ENCODE data around the gene FHOD1. TPM values are rescaled to one million over a fixed set of nuclear protein-coding genes. Genes with fewer than 3 reads are reported as not detected.

Gene FHOD1
- total RNA-seq, 1 experiment from 2014 or later = 37.4 TPM

DNA sequence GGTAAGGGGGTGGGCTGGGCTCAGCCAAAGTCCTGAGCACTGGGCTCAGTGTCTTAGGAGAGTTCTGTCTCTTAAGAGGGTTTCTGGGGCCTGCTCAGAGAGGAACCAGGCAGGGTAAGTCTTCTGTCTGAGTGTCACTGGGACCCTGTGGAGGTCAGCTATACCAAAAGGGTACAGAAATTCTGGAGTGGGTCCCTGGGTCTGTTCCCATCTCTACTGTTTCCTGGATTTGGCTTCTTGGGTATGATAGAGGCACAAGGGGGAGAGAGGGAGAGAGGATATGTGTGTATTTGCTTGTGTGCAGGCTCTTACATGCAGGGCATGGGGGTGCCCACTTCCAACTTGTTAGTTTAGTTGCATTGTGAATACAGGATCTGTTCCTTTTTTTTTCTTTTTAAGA is 53.7 kb downstream of the FHOD1 start:
- peaks cover 38% of the 10 kb centered on the region for H3K36me3 ChIP-seq (replicated peaks; ENCODE audit: control insufficient read depth, insufficient read depth, low read length)
- H3K4me3 ChIP-seq (ENCODE audit: insufficient read depth, low read depth, low read length) = no peak overlapping the region

DNA sequence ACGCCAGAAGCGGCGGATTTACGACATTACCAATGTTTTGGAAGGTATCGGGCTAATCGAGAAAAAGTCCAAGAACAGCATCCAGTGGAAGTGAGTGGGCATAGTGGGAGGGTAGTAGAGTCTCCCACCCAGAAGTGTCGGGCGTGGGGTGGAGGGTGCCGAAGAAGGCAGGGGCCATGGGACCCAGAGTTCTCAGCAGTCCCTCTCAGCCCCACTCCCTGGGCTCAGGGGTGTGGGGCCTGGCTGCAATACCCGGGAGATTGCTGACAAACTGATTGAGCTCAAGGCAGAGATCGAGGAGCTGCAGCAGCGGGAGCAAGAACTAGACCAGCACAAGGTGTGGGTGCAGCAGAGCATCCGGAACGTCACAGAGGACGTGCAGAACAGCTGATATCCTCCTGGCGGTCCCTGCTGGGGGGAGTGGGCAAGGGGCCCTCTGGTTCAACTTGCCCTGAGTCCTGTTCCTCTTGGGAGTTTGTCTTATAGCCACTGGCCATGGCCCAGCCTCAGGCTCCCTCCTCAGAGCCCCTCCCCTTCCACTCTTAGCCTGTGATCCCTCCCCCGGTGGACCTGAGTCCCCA is 54.4 kb downstream of the FHOD1 start:
- peak overlapping the region; percentile 95 for H3K4me3 ChIP-seq (ENCODE audit: insufficient read depth, low read depth, low read length)
- peaks cover 38% of the 10 kb centered on the region for H3K36me3 ChIP-seq (replicated peaks; ENCODE audit: control insufficient read depth, insufficient read depth, low read length)
- peak; percentile 54 for DNase-seq
- no peaks in the 10 kb centered on the region for H3K27me3 ChIP-seq (ENCODE audit: control insufficient read depth, insufficient read depth, low read length)

More for the DNA sequence above, 53.7 kb downstream of the FHOD1 start:
- DNase-seq = no peak
- no peaks in the 10 kb centered on the region for H3K27me3 ChIP-seq (ENCODE audit: control insufficient read depth, insufficient read depth, low read length)

GRCh38 chr16:67191995-67192681 is 55.1 kb downstream of the FHOD1 start, which contains the start of gene E2F4:
Gene E2F4, plus strand, starts transcription at chr16:67192155. Its CDS starts 73 bp downstream, at chr16:67192228.
- DNase-seq = peak; percentile 97
- Histone ChIP-seq H3K4me3 (ENCODE audit: insufficient read depth, low read depth, low read length) (peak within 1 kb of the TSS; percentile 95), H3K27me3 (ENCODE audit: control insufficient read depth, insufficient read depth, low read length) (no peaks in the 10 kb centered on the region), H3K36me3 (replicated peaks; ENCODE audit: control insufficient read depth, insufficient read depth, low read length) (peaks cover 34% of the 10 kb centered on the region)

GRCh38 chr16:67191411-67191994 is 55.8 kb downstream of the FHOD1 start:
- H3K27me3 ChIP-seq (ENCODE audit: control insufficient read depth, insufficient read depth, low read length) = no peaks in the 10 kb centered on the region
- DNase-seq = no peak
- peaks cover 27% of the 10 kb centered on the region for H3K36me3 ChIP-seq (replicated peaks; ENCODE audit: control insufficient read depth, insufficient read depth, low read length)
- H3K4me3 ChIP-seq (ENCODE audit: insufficient read depth, low read depth, low read length) = peak overlapping the region; percentile 3; the same call in 1 of the 2 replicates

GRCh38 chr16:67190448-67191399 is 56.6 kb downstream of the FHOD1 start:
- no peak for DNase-seq
- peaks cover 5% of the 10 kb centered on the region for H3K27me3 ChIP-seq (ENCODE audit: control insufficient read depth, insufficient read depth, low read length)
- no peak overlapping the region for H3K4me3 ChIP-seq (ENCODE audit: insufficient read depth, low read depth, low read length)
- H3K36me3 ChIP-seq (replicated peaks; ENCODE audit: control insufficient read depth, insufficient read depth, low read length) = peaks cover 21% of the 10 kb centered on the region

DNA sequence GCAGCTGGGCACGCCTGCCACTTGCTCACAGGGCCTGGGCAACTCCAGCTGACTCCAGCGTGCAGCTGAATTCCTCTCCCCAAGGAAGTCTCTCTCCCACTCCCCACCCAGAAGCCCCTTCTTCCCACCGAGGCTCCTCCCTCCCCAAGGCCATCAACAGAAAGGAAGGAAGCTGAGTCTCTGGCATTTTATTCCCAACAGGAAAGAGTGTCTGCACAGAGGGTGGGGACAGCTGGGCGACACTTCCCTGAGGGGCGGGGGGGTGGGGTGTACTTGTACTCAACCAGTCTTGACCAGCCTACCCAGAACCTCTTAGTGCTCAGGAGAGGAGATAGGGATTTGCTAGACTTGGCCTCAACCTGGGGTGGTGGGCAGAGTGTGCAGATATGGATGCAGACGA is 57.2 kb downstream of the FHOD1 start, which contains the start of gene EXOC3L1:
EXOC3L1 (minus strand) TSS at position 96 of the 400 bp plus-strand sequence. CDS start 460 bp downstream, outside the sequence.
- H3K36me3 ChIP-seq (replicated peaks; ENCODE audit: control insufficient read depth, insufficient read depth, low read length) = peaks cover 16% of the 10 kb centered on the region
- H3K27me3 ChIP-seq (ENCODE audit: control insufficient read depth, insufficient read depth, low read length) = peaks cover 9% of the 10 kb centered on the region
- DNase-seq = no peak
- H3K4me3 ChIP-seq (ENCODE audit: insufficient read depth, low read depth, low read length) = peak within 1 kb of the TSS; percentile 3; the same call in 1 of the 2 replicates

DNA sequence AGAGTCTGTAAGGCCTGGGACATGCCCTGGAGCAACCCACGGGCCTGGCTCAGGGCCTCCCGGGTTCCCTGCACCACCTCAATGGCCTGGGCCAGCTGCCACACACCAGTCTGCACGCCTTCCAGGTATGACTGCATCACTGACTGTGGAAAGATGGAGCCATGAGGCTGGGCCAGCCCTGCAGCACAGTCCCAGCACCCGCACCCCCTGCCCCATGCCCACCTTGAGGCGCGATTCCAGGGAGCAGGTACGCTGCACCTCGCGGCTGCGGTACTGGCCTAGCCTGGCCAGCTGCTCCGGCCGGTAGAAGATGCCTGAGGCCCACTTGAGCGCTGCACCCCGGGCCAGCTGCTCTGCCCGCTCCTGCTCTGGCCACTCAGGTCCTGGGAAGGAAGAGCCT is 58.5 kb downstream of the FHOD1 start:
- no peak overlapping the region for H3K4me3 ChIP-seq (ENCODE audit: insufficient read depth, low read depth, low read length)
- no peak for DNase-seq
- peaks cover 19% of the 10 kb centered on the region for H3K27me3 ChIP-seq (ENCODE audit: control insufficient read depth, insufficient read depth, low read length)
- H3K36me3 ChIP-seq (replicated peaks; ENCODE audit: control insufficient read depth, insufficient read depth, low read length) = peaks cover 5% of the 10 kb centered on the region

DNA sequence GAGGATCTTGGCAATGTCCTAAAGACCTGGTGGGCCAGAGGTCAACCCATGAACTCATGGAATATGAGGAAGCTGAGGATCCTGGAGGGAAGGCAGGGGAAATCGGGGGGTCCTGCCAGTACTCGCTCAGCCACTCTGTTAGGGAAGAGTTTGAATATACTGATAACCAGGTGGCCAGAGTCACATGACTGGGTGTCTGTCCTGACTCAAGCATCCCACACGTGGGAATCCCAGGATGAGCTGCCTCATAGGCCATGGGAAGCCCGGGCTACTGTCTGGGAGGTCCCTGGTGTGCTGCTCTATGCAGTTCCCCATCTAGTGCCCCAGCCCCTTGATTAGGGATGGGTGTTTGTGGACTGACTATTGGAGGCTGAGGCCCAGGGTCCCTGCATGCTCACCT is 59.0 kb downstream of the FHOD1 start:
- H3K27me3 ChIP-seq (ENCODE audit: control insufficient read depth, insufficient read depth, low read length) = peaks cover 19% of the 10 kb centered on the region
- no peak overlapping the region for H3K4me3 ChIP-seq (ENCODE audit: insufficient read depth, low read depth, low read length)
- H3K36me3 ChIP-seq (replicated peaks; ENCODE audit: control insufficient read depth, insufficient read depth, low read length) = peaks cover 2% of the 10 kb centered on the region
- DNase-seq = no peak

- DNase-seq = no peak
- Histone ChIP-seq H3K4me3 (ENCODE audit: insufficient read depth, low read depth, low read length) (no peak overlapping the region), H3K27me3 (ENCODE audit: control insufficient read depth, insufficient read depth, low read length) (peaks cover 19% of the 10 kb centered on the region), H3K36me3 (replicated peaks; ENCODE audit: control insufficient read depth, insufficient read depth, low read length) (no peaks in the 10 kb centered on the region)
These were observed 59.9 kb downstream of the FHOD1 start for GRCh38 chr16:67187175-67187890.

DNA sequence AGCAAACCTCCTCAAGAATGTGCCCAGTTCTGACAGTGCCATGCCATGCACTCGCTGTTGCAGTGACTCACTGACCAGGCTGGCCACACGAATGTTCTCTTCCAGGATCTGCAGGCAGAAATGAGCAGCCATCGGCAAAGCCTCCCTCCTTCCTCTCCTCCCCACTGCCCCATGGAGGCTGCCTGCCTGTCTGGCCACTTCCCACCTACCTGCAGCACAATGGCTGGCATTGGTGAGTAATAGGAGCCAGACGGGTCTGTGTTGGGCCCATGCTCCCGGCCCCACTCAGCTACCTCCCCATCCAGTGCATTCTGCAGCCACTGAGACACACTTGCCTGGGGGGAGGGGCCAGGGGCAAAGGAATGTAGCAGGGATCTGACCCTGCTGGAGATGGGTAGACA is 60.7 kb downstream of the FHOD1 start:
- H3K27me3 ChIP-seq (ENCODE audit: control insufficient read depth, insufficient read depth, low read length) = peaks cover 19% of the 10 kb centered on the region
- no peak overlapping the region for H3K4me3 ChIP-seq (ENCODE audit: insufficient read depth, low read depth, low read length)
- no peaks in the 10 kb centered on the region for H3K36me3 ChIP-seq (replicated peaks; ENCODE audit: control insufficient read depth, insufficient read depth, low read length)
- DNase-seq = peak; percentile 59

- no peaks in the 10 kb centered on the region for H3K36me3 ChIP-seq (replicated peaks; ENCODE audit: control insufficient read depth, insufficient read depth, low read length)
- no peak overlapping the region for H3K4me3 ChIP-seq (ENCODE audit: insufficient read depth, low read depth, low read length)
- H3K27me3 ChIP-seq (ENCODE audit: control insufficient read depth, insufficient read depth, low read length) = peaks cover 19% of the 10 kb centered on the region
- DNase-seq = no peak
These were observed 61.6 kb downstream of the FHOD1 start for GRCh38 chr16:67185651-67186134.

GRCh38 chr16:67184995-67185650 is 62.2 kb downstream of the FHOD1 start:
- no peaks in the 10 kb centered on the region for H3K36me3 ChIP-seq (replicated peaks; ENCODE audit: control insufficient read depth, insufficient read depth, low read length)
- peaks cover 19% of the 10 kb centered on the region for H3K27me3 ChIP-seq (ENCODE audit: control insufficient read depth, insufficient read depth, low read length)
- peak; percentile 94 for DNase-seq
- peak overlapping the region; percentile 83; the same call in 1 of the 2 replicates for H3K4me3 ChIP-seq (ENCODE audit: insufficient read depth, low read depth, low read length)

DNA sequence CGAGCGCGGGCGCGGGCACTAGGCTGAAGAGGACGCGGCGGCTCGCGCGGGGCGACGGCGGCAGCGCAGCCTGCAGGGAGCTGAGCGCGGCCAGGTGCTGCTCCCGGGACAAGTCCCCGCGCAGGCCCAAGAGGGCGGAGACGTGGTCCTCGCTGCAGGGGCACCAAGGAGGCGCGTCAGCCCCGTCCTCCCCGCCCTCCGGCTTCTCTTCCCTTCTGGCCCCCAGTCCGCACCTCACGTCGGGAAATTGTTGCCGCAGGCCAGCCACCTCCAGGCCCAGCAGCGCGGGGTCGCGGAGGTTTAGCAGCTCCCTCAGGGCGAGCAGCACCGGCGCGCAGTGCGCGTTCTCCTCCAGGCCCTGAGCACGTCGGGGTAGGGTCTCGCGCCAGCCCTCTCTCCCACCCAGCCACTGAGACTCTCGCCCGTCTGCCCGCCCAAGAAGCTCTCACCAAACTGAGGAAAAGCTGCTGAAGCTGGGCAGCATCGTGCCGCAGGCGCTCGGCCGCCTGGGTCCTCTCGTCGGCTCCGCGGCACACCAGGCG is 62.8 kb downstream of the FHOD1 start:
- Histone ChIP-seq H3K4me3 (ENCODE audit: insufficient read depth, low read depth, low read length) (peak overlapping the region; percentile 83), H3K27me3 (ENCODE audit: control insufficient read depth, insufficient read depth, low read length) (peaks cover 19% of the 10 kb centered on the region), H3K36me3 (replicated peaks; ENCODE audit: control insufficient read depth, insufficient read depth, low read length) (no peaks in the 10 kb centered on the region)
- peak; percentile 83 for DNase-seq
